Renal cortex interstitium (tissue), 11 donors: ENCODE data around the gene ACSBG1. TPM values are rescaled to one million over a fixed set of nuclear protein-coding genes. Genes with fewer than 3 reads are reported as not detected.
A peak's percentile ranks its signal among the peaks of the same experiment; 100 is the strongest.
"Not testable (repeated sequence)": the region's sequence is repeated elsewhere in the genome, so short reads cannot be mapped to it uniquely, and the experiment has no call there.

Experiments
- DNase-seq, 11 donors: peaks; one replicate each; pipeline ENCODE4 v3.0.0-alpha.2; 2013; ENCODE audit warnings: low read depth in 9 of 11, low spot score in 4 of 11; ENCODE audit errors: extremely low read depth in 1 of 11
- polyA plus RNA-seq, 3 donors: library from polyadenylated mRNA; unstranded; fragments of 120-200 nt; gene quantifications; one replicate each; pipeline ENCODE4 v1.2.1, GENCODE V29; 2013; ENCODE audit not compliant: insufficient read length in 3 of 3

The ACSBG1 gene
- polyA plus RNA-seq, 3 donors, result 1.1 to 1.7 (median 1.5) TPM

DNA sequence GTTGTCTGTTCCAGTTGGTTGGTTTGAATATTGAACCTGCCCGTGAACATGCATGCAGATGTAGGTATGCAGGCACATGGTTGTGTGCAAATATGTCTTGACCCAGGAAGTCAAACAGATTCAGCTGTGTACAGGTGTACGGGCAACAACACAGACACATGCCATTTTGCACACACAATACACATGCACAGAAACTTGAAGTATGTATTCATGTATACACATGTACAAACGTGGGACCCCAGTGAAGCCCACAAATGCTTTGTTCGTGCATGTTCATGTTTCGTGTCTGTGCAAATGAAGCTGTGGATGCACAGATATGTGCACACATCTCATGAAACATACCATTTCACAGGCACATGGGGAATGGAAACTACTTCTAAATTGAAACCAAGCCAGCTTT lies 54.5 kb downstream of the ACSBG1 start:
- DNase-seq, result no peak

DNA sequence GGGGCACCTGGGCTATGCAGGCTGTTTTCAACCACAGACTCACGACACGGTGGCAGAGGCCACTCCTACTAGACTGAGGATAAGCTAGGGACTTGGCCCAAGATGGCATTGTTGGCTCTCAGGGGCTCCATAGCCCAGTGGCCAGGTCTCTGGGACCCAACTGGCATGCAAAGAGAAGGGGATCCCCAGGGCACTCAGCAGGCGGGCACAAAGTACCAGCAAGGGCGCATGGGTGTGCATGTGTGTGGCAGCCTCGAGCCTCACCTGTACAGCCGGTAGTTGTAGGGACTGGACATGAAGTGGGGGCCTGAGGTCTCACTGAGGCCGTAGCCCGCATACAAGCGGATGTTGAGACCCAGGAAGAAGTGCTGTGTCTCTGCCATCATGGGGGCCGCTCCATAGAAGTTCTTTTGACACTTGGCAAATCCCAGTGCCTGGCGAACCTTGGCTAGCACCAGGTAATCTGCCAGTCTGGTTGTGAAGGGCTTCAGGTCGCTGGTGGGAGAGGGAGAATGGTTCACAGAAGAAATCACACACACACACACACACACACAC lies 55.0 kb downstream of the ACSBG1 start:
- DNase-seq, result no peak

DNA sequence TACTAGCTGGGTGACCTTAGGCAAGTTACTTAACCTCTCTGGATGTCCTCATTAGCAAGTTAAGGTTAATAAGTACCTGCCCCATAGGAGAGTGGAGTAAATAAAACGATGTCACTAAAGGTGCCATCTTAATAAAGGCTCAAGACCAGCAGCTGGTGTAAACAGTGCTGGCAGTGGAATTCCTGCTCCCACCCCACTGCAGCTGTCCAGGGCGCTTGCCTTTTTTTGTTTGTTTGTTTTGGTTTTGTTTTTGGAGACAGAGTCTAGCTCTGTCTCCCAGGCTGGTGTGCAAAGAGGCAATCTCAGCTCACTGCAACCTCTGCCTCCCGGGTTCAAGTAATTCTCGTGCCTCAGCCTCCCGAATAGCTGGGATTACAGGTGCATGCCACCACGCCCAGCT lies 56.3 kb downstream of the ACSBG1 start:
- no peak for DNase-seq

DNA sequence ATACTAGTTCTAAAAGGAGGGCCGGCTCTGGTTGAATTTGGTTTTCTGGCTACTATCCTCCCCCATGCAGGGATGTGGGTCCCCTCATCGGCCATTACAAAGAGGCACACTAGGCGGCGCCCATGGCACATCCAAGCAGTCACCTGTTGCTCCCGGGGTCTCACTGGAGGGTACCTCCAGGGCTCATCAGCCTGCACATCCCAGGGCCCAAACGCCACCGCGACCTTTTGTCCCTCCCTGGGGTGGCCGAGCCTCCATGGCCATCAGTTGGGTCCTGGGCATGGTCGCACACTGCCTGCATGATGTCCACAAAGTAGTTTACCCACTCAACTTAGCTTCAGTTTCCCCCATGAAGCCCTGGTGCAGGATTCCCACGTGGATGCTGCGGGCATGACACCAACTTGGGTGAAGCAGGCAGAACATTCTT lies 56.9 kb downstream of the ACSBG1 start:
- DNase-seq, result peak in 5 of 11 donors; percentile 4 to 12 (median 7)

DNA sequence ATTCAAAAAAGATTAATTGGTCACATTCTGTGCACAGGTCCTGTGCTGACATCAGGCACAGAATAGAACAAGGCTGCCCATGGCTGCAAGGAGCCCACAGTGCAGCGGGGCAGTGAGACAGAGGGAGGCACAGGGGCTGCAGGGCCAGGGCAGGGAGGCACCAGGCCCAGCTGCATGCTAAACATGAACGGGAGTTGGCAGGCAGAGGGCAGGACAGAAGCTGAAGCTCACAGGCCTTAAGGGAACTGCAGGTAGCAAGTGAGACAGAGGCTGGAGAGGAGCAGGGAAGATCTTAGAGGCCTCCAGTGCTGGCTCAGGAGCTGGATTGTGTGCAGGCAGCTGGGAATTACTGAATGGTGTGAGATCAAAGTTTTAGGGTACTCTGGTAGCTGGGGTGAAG lies 59.0 kb downstream of the ACSBG1 start:
- no peak for DNase-seq

DNA sequence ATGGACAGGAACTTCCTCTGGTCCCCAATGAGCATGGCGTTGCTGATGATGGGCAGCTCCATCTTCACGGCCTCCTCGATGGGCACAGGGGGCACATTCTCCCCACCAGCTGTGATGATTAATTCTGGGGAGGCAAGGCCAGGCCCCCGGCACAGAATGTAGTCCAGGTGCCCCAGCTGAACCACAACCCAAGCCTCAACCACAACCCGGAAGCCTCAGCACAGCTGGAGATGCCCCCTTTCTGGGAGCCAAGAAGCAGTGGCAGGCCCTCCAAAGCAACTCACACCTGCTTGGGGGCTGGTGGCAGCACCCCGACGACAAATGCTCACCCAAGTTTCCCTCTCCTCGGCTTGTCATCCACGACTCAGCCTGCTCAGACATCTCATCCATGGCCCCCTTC lies 60.0 kb downstream of the ACSBG1 start:
- no peak for DNase-seq

DNA sequence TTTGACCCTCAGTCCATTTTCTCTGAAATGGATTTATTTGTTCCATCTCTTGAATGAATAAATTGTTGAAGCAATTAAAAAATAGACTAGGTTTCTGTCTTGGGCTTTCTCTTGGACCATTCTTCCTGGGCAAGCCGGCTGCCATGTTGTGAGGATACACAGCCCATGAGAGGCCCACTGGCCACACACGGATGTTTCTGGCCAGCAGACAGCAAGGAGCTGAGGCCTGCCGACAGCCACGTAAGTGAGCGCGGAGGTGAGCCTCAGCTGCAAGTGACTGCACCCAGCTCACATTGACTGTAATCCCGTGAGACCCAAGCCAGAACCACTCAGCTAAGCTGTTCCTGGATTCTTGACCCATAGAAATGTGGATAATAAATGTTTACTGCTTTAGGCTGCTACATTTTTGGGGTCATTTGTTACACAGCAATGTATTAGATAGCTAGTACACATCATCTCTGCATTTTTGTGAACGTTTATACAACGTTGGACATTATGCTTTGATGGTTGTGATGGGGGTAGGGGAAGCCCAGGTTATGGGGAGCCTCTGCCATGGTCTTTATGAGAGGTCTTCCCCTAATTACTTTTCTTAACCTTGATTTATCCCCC lies 62.4 kb downstream of the ACSBG1 start:
- no peak for DNase-seq

DNA sequence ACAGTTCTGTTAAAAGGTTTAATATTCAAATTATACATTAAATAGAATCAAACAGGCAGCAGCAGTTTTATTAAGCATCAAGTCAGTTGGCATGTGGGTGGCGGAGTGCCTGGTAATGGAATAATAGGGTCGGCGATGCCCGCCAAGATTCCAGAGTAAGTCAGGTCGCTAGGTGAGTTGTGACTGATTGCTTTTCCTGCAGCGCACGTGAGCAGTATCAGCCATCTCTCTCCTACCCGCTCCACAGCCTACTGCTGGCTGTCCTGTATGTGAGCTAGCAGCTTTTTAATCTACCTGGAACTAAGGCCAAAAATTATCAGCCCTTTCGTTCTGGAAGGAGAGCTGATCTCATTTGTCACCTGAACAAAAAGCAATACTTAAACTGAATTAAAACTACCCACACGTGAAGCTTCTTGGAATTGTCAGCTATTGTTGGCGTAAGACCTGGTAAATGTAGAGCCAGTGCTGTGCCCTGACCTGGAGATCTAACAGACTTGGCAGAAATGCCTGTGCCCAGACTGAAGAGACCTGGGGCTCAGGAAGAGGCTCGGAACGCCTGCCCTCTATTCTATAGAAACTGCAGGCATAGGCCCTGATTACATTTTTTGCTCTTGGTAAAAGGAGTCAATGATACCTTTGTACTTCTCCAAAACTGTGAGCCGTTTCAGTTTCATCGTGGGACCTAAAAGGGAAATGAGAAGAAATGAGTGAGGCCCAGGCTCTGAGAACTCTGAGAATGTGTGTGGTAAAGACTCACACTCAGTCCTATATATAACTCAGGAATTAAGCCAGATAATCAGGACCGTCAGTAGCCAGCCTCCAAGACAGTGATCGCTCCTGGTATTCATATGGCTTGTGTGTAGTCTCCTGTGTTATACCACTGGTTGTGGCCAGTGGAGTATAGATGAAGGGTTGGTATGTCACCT lies 63.3 kb downstream of the ACSBG1 start:
- DNase-seq, result no peak

DNA sequence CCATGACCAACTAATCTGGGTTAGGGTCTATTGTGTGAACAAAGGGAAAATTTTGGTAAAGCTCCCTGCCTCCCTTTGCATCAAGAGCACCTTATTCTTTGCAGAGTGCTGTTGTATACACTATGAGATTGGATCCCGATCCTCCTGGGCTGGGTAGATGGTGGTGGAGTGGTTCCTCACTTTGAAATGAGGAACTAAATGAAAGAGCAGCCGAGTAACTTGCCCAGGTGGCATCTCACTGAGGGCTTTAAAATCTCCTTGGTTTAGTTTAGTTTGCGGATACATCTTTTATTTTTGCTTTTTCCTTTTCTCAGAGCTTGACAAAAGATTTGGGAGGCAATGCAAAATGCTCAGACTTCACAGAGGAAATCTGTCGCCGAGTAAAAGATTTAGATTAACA lies 65.8 kb downstream of the ACSBG1 start:
- DNase-seq, result no peak

DNA sequence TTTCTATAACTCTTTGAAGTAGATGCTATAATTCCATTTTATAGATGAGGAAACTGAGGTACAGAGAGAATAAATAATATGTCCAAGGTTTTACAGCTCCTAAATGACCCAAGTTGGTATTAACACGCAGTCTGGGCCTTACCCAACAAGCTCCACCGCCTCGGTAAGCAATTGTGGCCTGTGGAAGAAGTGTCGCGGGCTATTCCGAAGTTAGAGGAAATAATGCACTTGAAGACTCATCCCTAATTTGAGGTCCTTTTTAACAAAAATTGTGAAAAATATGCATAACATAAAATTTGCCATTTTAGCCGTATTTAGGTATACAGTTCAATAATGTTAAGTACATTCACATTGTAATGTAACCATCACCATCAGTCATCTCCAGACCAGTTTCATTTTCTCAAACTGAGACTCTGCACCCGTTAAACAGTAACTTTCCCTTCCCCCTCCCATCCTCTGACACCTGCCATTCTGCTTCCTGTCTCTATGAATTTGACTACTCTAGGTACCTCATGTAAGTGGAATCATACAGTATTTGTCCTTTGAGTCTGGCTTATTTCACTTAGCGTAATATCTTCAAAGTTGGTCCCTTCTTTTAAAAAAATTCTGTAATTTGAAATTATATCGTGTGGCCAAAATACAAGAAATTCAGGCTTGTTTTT lies 67.0 kb downstream of the ACSBG1 start:
- no peak for DNase-seq

DNA sequence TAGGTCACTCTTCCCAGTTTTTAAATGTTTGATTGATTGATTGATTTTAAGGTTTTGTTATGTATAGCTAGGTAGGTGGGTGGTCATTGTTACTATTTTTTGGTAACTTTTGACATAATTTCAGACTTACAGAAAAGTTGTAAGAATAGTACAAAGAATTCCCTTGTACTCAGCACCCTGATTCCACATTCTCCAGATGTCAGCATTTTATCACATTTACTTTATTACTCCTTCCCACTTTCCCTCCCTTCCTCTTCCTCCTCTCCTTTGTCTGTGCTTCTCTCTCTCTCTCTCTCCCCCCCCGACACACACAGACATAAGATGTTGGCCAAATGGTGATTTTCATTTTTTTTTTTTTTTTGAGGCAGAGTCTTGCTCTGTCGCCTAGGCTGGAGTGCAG lies 70.4 kb downstream of the ACSBG1 start:
- no peak for DNase-seq

DNA sequence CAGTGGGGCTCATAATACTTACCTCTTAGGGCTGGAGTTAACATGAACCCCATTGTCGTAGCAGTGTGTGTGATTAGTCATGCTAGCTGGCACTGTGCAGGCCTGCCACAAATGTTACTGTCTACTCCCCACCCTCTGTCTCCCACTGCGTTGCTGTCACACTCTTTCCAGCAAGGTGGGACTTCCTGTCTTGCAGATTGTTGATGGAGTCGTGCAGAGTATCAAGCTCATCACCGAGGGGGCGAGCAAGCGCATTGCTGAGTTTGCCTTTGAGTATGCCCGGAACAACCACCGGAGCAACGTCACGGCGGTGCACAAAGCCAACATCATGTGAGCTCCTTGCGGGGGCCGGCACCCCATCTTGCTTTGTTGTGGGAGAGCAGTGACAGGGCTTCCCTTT lies 72.3 kb downstream of the ACSBG1 start:
- DNase-seq, result no peak

DNA sequence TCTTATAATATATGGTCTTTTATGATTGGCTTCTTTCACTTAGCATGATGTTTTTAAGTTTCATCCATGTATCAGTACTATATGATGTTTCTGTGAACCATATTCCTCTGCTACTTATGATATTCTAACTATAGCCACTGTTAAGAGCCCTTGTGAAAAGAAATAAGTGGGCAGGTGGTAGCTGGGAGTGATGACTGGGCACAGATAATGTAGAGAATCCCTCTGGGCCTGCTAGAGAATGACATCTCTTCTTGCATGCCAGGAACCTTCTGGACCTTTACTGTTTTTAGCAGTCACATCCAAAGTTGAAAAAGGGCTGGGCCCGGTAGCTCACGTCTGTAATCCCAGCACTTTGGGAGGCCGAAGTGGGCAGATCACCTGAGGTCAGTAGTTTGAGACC lies 75.0 kb downstream of the ACSBG1 start:
- no peak for DNase-seq

DNA sequence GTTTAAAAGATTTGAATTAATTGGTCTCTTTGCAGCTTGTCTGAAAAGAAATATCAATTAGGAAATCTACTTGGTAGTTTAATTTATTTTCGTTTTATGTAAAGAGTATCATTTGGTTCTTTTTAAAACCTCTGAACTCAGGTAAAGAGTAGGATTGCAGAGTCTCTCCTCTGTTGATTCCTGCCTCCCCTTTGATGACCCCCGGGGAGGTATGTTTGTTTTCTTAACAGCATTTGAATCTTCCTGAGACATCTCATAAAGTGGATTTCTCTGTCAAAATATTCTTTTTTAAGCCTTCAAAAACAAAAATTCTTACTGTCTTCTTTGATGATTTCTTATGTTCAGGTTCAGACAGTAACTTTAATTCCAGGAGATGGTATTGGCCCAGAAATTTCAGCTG lies 77.2 kb downstream of the ACSBG1 start:
- no peak for DNase-seq

DNA sequence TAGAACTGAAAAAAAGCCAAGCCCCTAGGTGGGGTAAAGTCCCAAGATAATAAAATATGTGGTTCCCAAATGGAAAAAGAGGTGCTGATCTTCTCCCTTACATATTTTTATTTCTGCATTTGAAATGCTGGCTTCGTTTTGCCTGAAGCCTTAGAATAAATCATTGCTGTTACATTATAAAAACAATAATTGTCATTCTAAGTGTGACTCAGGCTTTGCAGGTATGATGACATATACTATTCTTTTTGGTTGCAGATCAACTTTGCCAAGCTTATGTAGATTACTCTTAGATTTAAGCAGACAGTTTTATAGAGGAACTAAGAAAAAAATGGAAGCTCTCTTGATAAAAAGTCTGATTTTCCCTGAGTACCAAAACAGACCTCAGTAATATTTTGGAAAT lies 77.7 kb downstream of the ACSBG1 start:
- no peak for DNase-seq

DNA sequence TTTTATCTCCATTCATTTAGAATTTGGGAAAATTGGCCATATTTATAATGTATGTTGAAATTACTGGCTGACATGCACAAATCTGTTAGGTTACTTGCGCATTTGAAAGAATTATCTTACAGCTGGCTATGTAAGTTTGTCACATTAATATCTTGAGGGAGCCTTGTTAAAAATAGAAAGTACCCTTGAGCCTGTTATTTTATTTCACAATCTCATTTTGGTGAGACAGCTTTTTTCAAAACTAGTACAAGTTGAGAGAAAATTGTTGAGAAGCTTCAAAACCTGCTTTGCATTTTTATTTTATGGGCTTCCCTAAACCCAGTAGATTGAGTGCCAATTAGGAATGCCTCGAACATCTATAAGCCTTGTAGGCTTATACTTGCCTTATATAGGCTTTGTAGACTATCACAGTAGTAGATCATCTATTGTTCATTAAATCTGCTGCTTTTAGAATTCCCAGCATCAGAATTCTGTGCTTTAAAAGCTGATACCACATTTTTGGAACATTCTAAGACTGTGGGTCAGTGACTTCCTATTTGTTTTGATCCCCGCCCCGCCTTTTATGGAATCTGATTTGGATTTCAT lies 78.9 kb downstream of the ACSBG1 start:
- no peak for DNase-seq

DNA sequence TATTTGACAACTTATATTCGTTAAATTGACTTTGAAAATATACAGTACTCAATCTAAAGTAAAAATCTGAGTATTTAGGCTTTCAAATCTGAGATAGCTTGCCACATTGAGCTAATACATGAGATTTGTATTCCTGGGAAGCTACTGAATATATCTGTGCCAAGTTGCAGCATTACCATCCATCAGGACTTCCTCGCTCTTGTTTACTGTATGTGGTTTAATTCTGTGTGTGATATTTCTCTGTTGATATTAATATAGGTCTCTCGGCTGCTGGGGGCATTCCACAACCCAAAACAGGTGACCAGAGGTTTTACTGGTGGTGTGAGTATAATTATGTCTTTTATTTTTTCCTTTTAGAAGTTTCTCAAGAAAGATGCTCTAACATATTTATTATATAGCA lies 79.4 kb downstream of the ACSBG1 start:
- DNase-seq, result no peak

DNA sequence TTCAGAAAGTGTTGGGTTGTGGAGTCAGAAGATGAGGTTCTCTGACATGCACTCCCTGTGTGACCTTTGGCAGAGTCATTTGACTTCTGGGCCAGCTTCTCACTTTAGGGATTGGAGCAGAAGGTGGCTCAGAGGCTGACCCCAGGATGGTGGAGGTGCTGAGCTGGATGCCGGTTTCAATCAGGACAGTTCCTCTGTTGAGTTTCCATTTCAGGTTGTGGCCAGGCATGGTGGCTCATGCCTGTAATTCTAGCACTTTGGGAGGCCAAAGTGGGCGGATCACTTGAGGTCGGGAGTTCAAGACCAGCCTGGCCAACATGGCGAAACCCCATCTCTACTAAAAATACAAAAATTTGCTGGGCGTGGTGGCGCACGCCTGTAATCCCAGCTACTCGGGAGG lies 83.3 kb downstream of the ACSBG1 start:
- DNase-seq, result not testable (repeated sequence)
